Astrocyte of the cerebellum (primary cell): Measurements from ENCODE around the gene STX16.

Source experiments
- DNase-seq: peaks from one replicate; pipeline ENCODE4 v3.0.0-alpha.2; 2011; ENCODE audit warnings: low read depth
- H3K4me3 ChIP-seq: 2 replicates; pipeline ENCODE4 v1.5.1; 2011; ENCODE audit warnings: mild to moderate bottlenecking, low read depth, low read length, moderate library complexity
- in situ Hi-C: cut with HindIII; loops from 2 replicates; pipeline ENCODE4 v1.10.0; 2017; ENCODE audit warnings: low sequenced_read_pairs
- TF ChIP-seq, protein P1 (sequence below): IDR thresholded peaks from 2 replicates; pipeline ENCODE4 v1.5.1; 2012; ENCODE audit warnings: low read length, low read depth, moderate library complexity, mild to moderate bottlenecking; ENCODE audit errors: missing control alignments

The STX16 gene

GRCh38 chr20:58623579-58624473 is 27.3 kb upstream of the STX16 start:
- peak; percentile 94 for DNase-seq
- peak overlapping the region; percentile 2 for H3K4me3 ChIP-seq

GRCh38 chr20:58624687-58625086 is 26.4 kb upstream of the STX16 start:
- no peak overlapping the region for H3K4me3 ChIP-seq
- in situ Hi-C loops = no loop called here
- no peak for DNase-seq
- TF ChIP-seq, protein P1, sequence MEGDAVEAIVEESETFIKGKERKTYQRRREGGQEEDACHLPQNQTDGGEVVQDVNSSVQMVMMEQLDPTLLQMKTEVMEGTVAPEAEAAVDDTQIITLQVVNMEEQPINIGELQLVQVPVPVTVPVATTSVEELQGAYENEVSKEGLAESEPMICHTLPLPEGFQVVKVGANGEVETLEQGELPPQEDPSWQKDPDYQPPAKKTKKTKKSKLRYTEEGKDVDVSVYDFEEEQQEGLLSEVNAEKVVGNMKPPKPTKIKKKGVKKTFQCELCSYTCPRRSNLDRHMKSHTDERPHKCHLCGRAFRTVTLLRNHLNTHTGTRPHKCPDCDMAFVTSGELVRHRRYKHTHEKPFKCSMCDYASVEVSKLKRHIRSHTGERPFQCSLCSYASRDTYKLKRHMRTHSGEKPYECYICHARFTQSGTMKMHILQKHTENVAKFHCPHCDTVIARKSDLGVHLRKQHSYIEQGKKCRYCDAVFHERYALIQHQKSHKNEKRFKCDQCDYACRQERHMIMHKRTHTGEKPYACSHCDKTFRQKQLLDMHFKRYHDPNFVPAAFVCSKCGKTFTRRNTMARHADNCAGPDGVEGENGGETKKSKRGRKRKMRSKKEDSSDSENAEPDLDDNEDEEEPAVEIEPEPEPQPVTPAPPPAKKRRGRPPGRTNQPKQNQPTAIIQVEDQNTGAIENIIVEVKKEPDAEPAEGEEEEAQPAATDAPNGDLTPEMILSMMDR = no peak

More at GRCh38 chr20:58623579-58624473, 27.3 kb upstream of the STX16 start:
- in situ Hi-C loops = no loop called here
- TF ChIP-seq, protein P1 = no peak

DNA sequence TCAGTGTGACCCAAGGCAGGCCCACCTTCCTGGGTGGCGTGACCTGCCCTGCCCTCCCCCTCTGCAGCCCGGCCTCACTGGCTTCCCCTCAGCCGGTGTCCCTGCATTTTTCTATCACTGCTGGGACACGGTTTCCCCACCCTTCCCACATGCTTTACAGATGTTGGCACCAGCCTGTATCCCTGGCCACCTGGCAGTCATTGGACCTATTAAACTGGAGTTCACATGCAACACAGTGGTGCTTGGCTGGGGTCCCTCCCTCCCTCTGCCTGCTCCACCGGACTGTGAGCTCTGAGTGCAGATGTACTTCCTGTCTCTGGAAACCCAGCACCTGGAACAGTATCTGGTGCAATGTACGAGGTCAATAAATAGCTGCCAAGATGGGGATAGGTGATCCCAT is 25.5 kb upstream of the STX16 start:
- in situ Hi-C loops = no loop called here
- DNase-seq = no peak
- TF ChIP-seq, protein P1 = no peak
- no peak overlapping the region for H3K4me3 ChIP-seq

GRCh38 chr20:58626051-58626450 is 25.0 kb upstream of the STX16 start:
- in situ Hi-C loops = no loop called here
- TF ChIP-seq, protein P1 = no peak
- no peak for DNase-seq
- H3K4me3 ChIP-seq = no peak overlapping the region

DNA sequence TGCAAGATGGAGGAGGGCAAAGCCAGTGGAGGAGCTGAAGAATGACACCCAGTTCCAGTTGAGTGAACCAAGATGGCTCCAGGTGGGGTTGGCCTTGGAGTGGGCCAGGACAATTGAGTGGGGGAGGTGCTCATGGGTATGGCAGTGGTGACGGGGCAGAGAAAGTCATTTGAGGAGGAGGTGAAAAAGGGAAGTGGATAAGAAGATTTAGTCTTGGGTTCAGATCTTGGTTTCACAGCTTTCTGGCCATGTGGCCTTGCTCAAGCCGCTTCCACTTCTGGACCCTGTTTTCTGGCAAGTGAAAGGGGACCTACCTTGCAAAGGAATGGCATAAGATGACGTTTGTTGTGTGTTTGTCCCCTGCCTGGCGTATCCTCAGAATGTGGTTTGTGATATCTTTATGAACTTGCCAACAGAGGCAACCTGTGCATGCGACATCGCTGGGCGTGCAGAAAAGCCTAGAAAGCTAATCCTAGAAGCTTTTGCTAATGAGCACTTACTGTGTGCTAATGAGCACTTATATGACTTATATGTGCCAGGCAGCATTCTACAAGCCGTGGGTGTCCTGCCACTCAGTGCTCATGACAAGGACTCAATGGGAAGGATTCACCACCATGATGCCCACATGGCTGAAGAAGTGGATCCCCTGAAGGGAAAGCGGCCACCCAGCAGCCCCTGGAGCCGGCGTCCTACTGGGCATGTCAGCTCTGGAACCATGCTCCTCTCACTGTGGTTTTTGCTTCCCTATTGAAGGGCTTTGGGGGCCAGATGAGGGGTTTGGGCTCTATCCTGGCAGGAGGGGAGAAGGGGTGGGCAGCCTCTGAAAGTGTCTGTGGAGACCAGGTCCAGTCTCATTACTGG is 23.6 kb upstream of the STX16 start:
- TF ChIP-seq, protein P1 = no peak
- DNase-seq = no peak
- in situ Hi-C loops = no loop called here
- no peak overlapping the region for H3K4me3 ChIP-seq

- DNase-seq = no peak
- H3K4me3 ChIP-seq = no peak overlapping the region
- TF ChIP-seq, protein P1 = no peak
- in situ Hi-C loops = no loop called here
These were observed 22.4 kb upstream of the STX16 start for GRCh38 chr20:58628491-58629214.
